B cell (primary cell): ENCODE measurements around the gene VPS54. TPM values are rescaled to one million over a fixed set of nuclear protein-coding genes. Genes with fewer than 3 reads are reported as not detected.

Experiments
- ATAC-seq: fragments of 200-7000 bp; cut with Tn5 transposase; one replicate; pipeline ENCODE4 v1.10.0; 2021; ENCODE audit warnings: low read depth, mild to moderate bottlenecking, moderate number of reproducible peaks, moderate library complexity
- CTCF ChIA-PET: fragments of 350-600 bp; sonication (Branson Sonifier 250); formaldehyde crosslinking; loops from one replicate; lab custom pipeline; 2021; ENCODE audit warnings: antibody characterized with exemption, inconsistent platforms; lab: Charles Lee
- POLR2A ChIA-PET: fragments of 350-600 bp; sonication (Branson Sonifier 250); formaldehyde crosslinking; loops from one replicate; lab custom pipeline; 2021; ENCODE audit warnings: antibody characterized with exemption; lab: Charles Lee
- DNase-seq: peaks from one replicate; pipeline ENCODE4 v3.0.0; 2013
- H2AFZ ChIP-seq: 2 replicates; pipeline ENCODE4 v1.6.1; 2012; ENCODE audit warnings: mild to moderate bottlenecking, low read depth, low read length; ENCODE audit not compliant: insufficient read depth, poor library complexity, severe bottlenecking
- H3K27ac ChIP-seq, 2 donors: 1 replicate in 1 of 2; 2 replicates in 1 of 2; pipeline ENCODE4 v1.5.1; 2012 to 2013; ENCODE audit warnings: low read length in 2 of 2, mild to moderate bottlenecking in 2 of 2, moderate library complexity in 1 of 2
- H3K27me3 ChIP-seq, 4 experiments: fragments of 200-600 bp in 1 of 4; sonication (generic) in 1 of 4; replicated peaks in 1 of 4; 1 replicate in 2 of 4; 2 replicates in 2 of 4; pipeline versions ENCODE4 v1.6.1 to v1.7.0; 2013 to 2016; ENCODE audit warnings: low read length in 3 of 4, mild to moderate bottlenecking in 2 of 4, mixed read lengths in 1 of 4, moderate library complexity in 1 of 4; ENCODE audit not compliant: insufficient read depth in 4 of 4, control insufficient read depth in 3 of 4; ENCODE audit errors: control extremely low read depth in 1 of 4
- H3K36me3 ChIP-seq, 2 experiments: replicated peaks in 1 of 2; 1 replicate in 1 of 2; 2 replicates in 1 of 2; pipeline versions ENCODE4 v1.6.1 to v1.7.1; 2013; ENCODE audit warnings: low read length in 1 of 2; ENCODE audit not compliant: insufficient read depth in 2 of 2, control insufficient read depth in 1 of 2; ENCODE audit errors: control extremely low read depth in 1 of 2, extremely low read depth in 1 of 2
- H3K4me1 ChIP-seq, 2 donors: fragments of 200-600 bp in 1 of 2; sonication (generic) in 1 of 2; 1 replicate in 1 of 2; 2 replicates in 1 of 2; pipeline versions ENCODE4 v1.5.1 to v1.6.1; 2013 to 2017; ENCODE audit warnings: low read length in 2 of 2; ENCODE audit not compliant: control insufficient read depth in 2 of 2, insufficient read depth in 2 of 2
- H3K4me2 ChIP-seq: replicated peaks from 2 replicates; pipeline ENCODE3; 2012; ENCODE audit warnings: mild to moderate bottlenecking, low read depth, low read length; ENCODE audit not compliant: poor library complexity, severe bottlenecking
- H3K4me3 ChIP-seq, 5 experiments: fragments of 200-600 bp in 1 of 5; sonication (generic) in 1 of 5; 1 replicate in 3 of 5; 2 replicates in 2 of 5; pipeline versions ENCODE4 v1.5.1 to v1.7.0; 2011 to 2016; ENCODE audit warnings: low read length in 4 of 5, mild to moderate bottlenecking in 4 of 5, low read depth in 2 of 5, control low read depth in 1 of 5, moderate library complexity in 1 of 5; ENCODE audit not compliant: insufficient read depth in 1 of 5; ENCODE audit errors: control extremely low read depth in 1 of 5, extremely low read depth in 1 of 5
- H3K79me2 ChIP-seq: fragments of 200-600 bp; sonication (generic); one replicate; pipeline ENCODE4 v1.6.0; 2016; ENCODE audit warnings: low read length; ENCODE audit not compliant: control insufficient read depth, insufficient read depth
- H3K9ac ChIP-seq: fragments of 200-600 bp; sonication (generic); 2 replicates; pipeline ENCODE4 v1.6.1; 2017; ENCODE audit warnings: mild to moderate bottlenecking, low read length, moderate library complexity
- H3K9me3 ChIP-seq, 3 donors: one replicate each; pipeline versions ENCODE4 v1.6.1 to v1.7.1; 2013; ENCODE audit warnings: low read length in 2 of 3; ENCODE audit not compliant: control insufficient read depth in 2 of 3, insufficient read depth in 1 of 3; ENCODE audit errors: control extremely low read depth in 1 of 3
- H4K20me1 ChIP-seq: 2 replicates; pipeline ENCODE4 v1.6.0; 2012; ENCODE audit warnings: mild to moderate bottlenecking, low read length; ENCODE audit not compliant: insufficient read depth, control insufficient read depth, poor library complexity, severe bottlenecking
- H3K27ac Mint-ChIP-seq: one replicate; pipeline ENCODE4 v1.8.0; 2021; ENCODE audit warnings: mixed read lengths
- H3K27me3 Mint-ChIP-seq: one replicate; pipeline ENCODE4 v1.8.0; 2021; ENCODE audit warnings: mixed read lengths
- H3K4me1 Mint-ChIP-seq: one replicate; pipeline ENCODE4 v1.8.0; 2021; ENCODE audit warnings: mixed read lengths
- H3K4me3 Mint-ChIP-seq: one replicate; pipeline ENCODE4 v1.8.0; 2021; ENCODE audit warnings: mixed read lengths
- H3K9me3 Mint-ChIP-seq: one replicate; pipeline ENCODE4 v1.8.0; 2022; ENCODE audit warnings: mixed read lengths; ENCODE audit not compliant: insufficient read depth
- EZH2 ChIP-seq: IDR thresholded peaks from 2 replicates; pipeline ENCODE4 v1.6.1; 2012; ENCODE audit warnings: borderline replicate concordance, low read depth, mild to moderate bottlenecking, moderate library complexity, low read length; ENCODE audit not compliant: insufficient read depth, poor library complexity, severe bottlenecking
- WGBS: methylation state at CpG from one replicate; pipeline ENCODE4 v1.1.5; 2013; ENCODE audit warnings: missing lambda C conversion rate; ENCODE audit not compliant: insufficient coverage; 5-methylcytosine and 5-hydroxymethylcytosine counted together
- intact Hi-C: fragments of 100-400 bp; cut with micrococcal nuclease; formaldehyde crosslinking; loops from one replicate; pipeline ENCODE4 v1.10.0; 2022
- polyA plus RNA-seq: library from polyadenylated mRNA; depleted of rRNA; stranded (reverse); fragments of >200 nt; gene quantifications from 2 replicates; pipeline ENCODE4 v1.2.3, GENCODE V29; 2012
- total RNA-seq, 2 donors: library from RNA; stranded (reverse); fragments of 120-200 nt in 1 of 2; gene quantifications; 1 replicate in 1 of 2; 2 replicates in 1 of 2; pipeline versions ENCODE4 v1.2.3 to v1.2.4, GENCODE V29; 2013 to 2022
- TF ChIP-seq, protein P1 (sequence below): fragments of 200-600 bp; IDR thresholded peaks from one replicate; pipeline ENCODE4 v1.8.0; 2022; ENCODE audit warnings: antibody characterized with exemption, mild to moderate bottlenecking

Gene VPS54
- total and polyA plus RNA-seq, 2 donors (not counting 1 experiment from before 2014, with no cell fraction given): 6.2 to 13.2 TPM

DNA sequence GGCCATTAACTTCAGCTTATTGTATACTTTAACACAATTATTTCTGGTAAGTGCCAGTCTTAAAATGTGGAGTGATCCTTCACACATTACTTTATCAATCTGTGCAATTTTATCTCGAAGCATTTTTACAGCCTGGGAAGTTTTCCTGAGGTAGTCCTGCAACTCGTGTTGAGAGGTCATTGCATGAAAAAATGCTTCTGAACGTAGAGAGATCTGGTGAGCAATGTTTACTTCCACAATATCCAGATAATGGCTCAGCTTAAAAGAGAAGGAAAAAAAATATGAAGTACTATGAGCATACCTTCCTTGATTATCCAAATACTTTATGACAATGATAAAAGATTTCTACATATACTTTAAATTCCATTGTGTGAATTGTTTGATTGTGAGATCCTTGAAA is 57.0 kb downstream of the VPS54 start:
- no peak overlapping the region for H2AFZ ChIP-seq
- H3K4me3 ChIP-seq: no peak overlapping the region
- no peak for TF ChIP-seq EZH2
- TF ChIP-seq, protein P1, sequence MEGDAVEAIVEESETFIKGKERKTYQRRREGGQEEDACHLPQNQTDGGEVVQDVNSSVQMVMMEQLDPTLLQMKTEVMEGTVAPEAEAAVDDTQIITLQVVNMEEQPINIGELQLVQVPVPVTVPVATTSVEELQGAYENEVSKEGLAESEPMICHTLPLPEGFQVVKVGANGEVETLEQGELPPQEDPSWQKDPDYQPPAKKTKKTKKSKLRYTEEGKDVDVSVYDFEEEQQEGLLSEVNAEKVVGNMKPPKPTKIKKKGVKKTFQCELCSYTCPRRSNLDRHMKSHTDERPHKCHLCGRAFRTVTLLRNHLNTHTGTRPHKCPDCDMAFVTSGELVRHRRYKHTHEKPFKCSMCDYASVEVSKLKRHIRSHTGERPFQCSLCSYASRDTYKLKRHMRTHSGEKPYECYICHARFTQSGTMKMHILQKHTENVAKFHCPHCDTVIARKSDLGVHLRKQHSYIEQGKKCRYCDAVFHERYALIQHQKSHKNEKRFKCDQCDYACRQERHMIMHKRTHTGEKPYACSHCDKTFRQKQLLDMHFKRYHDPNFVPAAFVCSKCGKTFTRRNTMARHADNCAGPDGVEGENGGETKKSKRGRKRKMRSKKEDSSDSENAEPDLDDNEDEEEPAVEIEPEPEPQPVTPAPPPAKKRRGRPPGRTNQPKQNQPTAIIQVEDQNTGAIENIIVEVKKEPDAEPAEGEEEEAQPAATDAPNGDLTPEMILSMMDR: no peak
- no peak overlapping the region for H3K9ac ChIP-seq
- H3K27me3 Mint-ChIP-seq: no peaks in the 10 kb centered on the region
- peaks cover 3 to 6% of the 10 kb centered on the region in 2 experiments for H3K36me3 ChIP-seq
- CTCF ChIA-PET: no interaction called here
- H3K27ac ChIP-seq: no peak overlapping the region
- no peaks in the 10 kb centered on the region for H3K9me3 Mint-ChIP-seq
- DNase-seq: no peak
- intact Hi-C loops: no loop called here
- no peaks in the 10 kb centered on the region for H3K4me1 ChIP-seq
- ATAC-seq: no peak
- H3K4me2 ChIP-seq: no peak overlapping the region
- H3K4me3 Mint-ChIP-seq: no peak overlapping the region
- no peaks in the 10 kb centered on the region for H3K27me3 ChIP-seq
- POLR2A ChIA-PET: no interaction called here
- WGBS: no CpG with 5 or more reads among the region's 3 CpGs
- no peaks in the 10 kb centered on the region for H4K20me1 ChIP-seq
- no peaks in the 10 kb centered on the region for H3K79me2 ChIP-seq
- H3K4me1 Mint-ChIP-seq: no peaks in the 10 kb centered on the region
- H3K27ac Mint-ChIP-seq: no peak overlapping the region
- peaks cover 0 to 1% (median 0%) of the 10 kb centered on the region in 3 donors for H3K9me3 ChIP-seq

DNA sequence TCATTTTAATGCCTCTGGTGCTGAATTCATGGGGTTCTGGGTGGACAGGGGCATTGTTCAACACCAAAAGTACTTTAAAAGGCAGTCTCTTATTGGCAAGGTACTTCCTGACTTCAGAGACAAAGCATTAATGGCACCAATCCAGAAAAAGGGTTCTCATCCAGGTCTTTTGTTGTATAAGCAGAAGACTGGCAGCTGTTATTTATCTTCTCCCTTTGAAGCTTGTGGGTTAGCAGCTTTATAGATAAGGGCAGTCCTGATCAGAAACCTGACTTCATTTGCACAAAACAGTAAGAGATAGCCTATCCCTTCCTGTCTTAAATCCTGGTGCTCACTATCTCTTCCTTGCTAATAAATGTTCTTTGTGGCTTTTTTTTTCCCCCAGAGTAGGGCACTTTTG is 68.8 kb downstream of the VPS54 start:
- peaks cover 8% of the 10 kb centered on the region for H3K9me3 Mint-ChIP-seq
- ATAC-seq (no peak), DNase-seq (no peak)
- H3K4me3 ChIP-seq: no peak overlapping the region
- no peaks in the 10 kb centered on the region for H3K27me3 ChIP-seq
- no peak overlapping the region for H3K9ac ChIP-seq
- H3K4me3 Mint-ChIP-seq: no peak overlapping the region
- no peak overlapping the region for H3K27ac ChIP-seq
- no peaks in the 10 kb centered on the region for H3K27me3 Mint-ChIP-seq
- TF ChIP-seq EZH2: no peak
- TF ChIP-seq, protein P1: no peak
- no peaks in the 10 kb centered on the region for H3K79me2 ChIP-seq
- no peaks in the 10 kb centered on the region for H3K4me1 Mint-ChIP-seq
- intact Hi-C loops: no loop called here
- no peaks in the 10 kb centered on the region for H4K20me1 ChIP-seq
- H3K9me3 ChIP-seq: peaks cover 0 to 4% (median 3%) of the 10 kb centered on the region in 3 donors
- ChIA-PET POLR2A (no interaction called here), CTCF (no interaction called here)
- no peak overlapping the region for H2AFZ ChIP-seq
- no peak overlapping the region for H3K27ac Mint-ChIP-seq
- no peak overlapping the region for H3K4me2 ChIP-seq
- H3K36me3 ChIP-seq: peaks cover 5 to 6% of the 10 kb centered on the region in 2 experiments
- H3K4me1 ChIP-seq: no peaks in the 10 kb centered on the region
